Fibroblast of skin of scalp (primary cell): ENCODE measurements around the gene HERC2.
"Not testable (repeated sequence)": the region's sequence is repeated elsewhere in the genome, so short reads cannot be mapped to it uniquely, and the experiment has no call there.

ENCODE experiments used
- DNase-seq: peaks from one replicate; pipeline ENCODE4 v3.0.0-alpha.2; 2013

Gene HERC2

GRCh38 chr15:28129231-28129848 lies 192.6 kb downstream of the HERC2 start:
- no peak for DNase-seq

GRCh38 chr15:28128031-28128430 lies 193.9 kb downstream of the HERC2 start:
- DNase-seq: no peak

- no peak for DNase-seq
Observed at GRCh38 chr15:28127036-28127435, 194.9 kb downstream of the HERC2 start.

- peak; percentile 60 for DNase-seq
Observed at GRCh38 chr15:28125673-28126651, 196.0 kb downstream of the HERC2 start.

- no peak for DNase-seq
Observed at GRCh38 chr15:28124841-28125240, 197.1 kb downstream of the HERC2 start.

- DNase-seq: peak; percentile 67
Observed at GRCh38 chr15:28123408-28124023, 198.5 kb downstream of the HERC2 start.

- DNase-seq: no peak
Observed at GRCh38 chr15:28122038-28122949, 199.7 kb downstream of the HERC2 start.

GRCh38 chr15:28121577-28121976 lies 200.4 kb downstream of the HERC2 start:
- not testable (repeated sequence) for DNase-seq

GRCh38 chr15:28120359-28120640 lies 201.7 kb downstream of the HERC2 start:
- no peak for DNase-seq

GRCh38 chr15:28118531-28118930 lies 203.4 kb downstream of the HERC2 start:
- DNase-seq: no peak

- DNase-seq: no peak
Observed at GRCh38 chr15:28118083-28118482, 203.9 kb downstream of the HERC2 start.

- no peak for DNase-seq
Observed at GRCh38 chr15:28117432-28117990, 204.5 kb downstream of the HERC2 start.

- DNase-seq: no peak
Observed at GRCh38 chr15:28116521-28117431, 205.2 kb downstream of the HERC2 start.

GRCh38 chr15:28115871-28116270 lies 206.1 kb downstream of the HERC2 start:
- DNase-seq: no peak

GRCh38 chr15:28114721-28115622 lies 207.0 kb downstream of the HERC2 start:
- peak; percentile 36 for DNase-seq

- DNase-seq: no peak
Observed at GRCh38 chr15:28114114-28114455, 207.9 kb downstream of the HERC2 start.

- DNase-seq: no peak
Observed at GRCh38 chr15:28113394-28114113, 208.4 kb downstream of the HERC2 start.

- DNase-seq: no peak
Observed at GRCh38 chr15:28112962-28113361, 209.0 kb downstream of the HERC2 start.

- DNase-seq: no peak
Observed at GRCh38 chr15:28112101-28112760, 209.7 kb downstream of the HERC2 start.
